ENCODE data around the gene ARHGAP10.

The ARHGAP10 gene

GRCh38 chr4:148015468-148015867 is 283.6 kb downstream of the ARHGAP10 start:
- Histone ChIP-seq H3K4me3 (ENCODE audit: insufficient read depth, low read depth, low read length) (no peak overlapping the region), H3K9me3 (ENCODE audit: control insufficient read depth, low read length) (no peaks in the 10 kb centered on the region), H3K36me3 (ENCODE audit: control insufficient read depth, insufficient read depth, low read length) (no peaks in the 10 kb centered on the region), H3K27me3 (ENCODE audit: control insufficient read depth, insufficient read depth, low read length, poor library complexity, severe bottlenecking) (no peaks in the 10 kb centered on the region), H3K4me1 (ENCODE audit: control insufficient read depth, insufficient read depth, low read length) (no peaks in the 10 kb centered on the region), H3K27ac (ENCODE audit: insufficient read depth, low read depth, low read length, poor library complexity, severe bottlenecking) (no peak overlapping the region)
- WGBS, 2 experiments: 93 to 94% methylated on average over 8 of the region's 8 CpGs

GRCh38 chr4:148016063-148016637 is 284.3 kb downstream of the ARHGAP10 start:
- H3K27me3 ChIP-seq (ENCODE audit: control insufficient read depth, insufficient read depth, low read length, poor library complexity, severe bottlenecking): no peaks in the 10 kb centered on the region
- WGBS, 2 experiments: 93 to 95% methylated on average over 6 of the region's 6 CpGs

GRCh38 chr4:148017801-148018200 is 285.9 kb downstream of the ARHGAP10 start:
- Histone ChIP-seq H3K4me3 (ENCODE audit: insufficient read depth, low read depth, low read length) (no peak overlapping the region), H3K9me3 (ENCODE audit: control insufficient read depth, low read length) (no peaks in the 10 kb centered on the region), H3K27ac (ENCODE audit: insufficient read depth, low read depth, low read length, poor library complexity, severe bottlenecking) (no peak overlapping the region), H3K27me3 (ENCODE audit: control insufficient read depth, insufficient read depth, low read length, poor library complexity, severe bottlenecking) (no peaks in the 10 kb centered on the region), H3K4me1 (ENCODE audit: control insufficient read depth, insufficient read depth, low read length) (no peaks in the 10 kb centered on the region), H3K36me3 (ENCODE audit: control insufficient read depth, insufficient read depth, low read length) (no peaks in the 10 kb centered on the region)
- 91 to 95% methylated on average over 5 of the region's 5 CpGs for WGBS, 2 experiments

More at GRCh38 chr4:148016063-148016637, 284.3 kb downstream of the ARHGAP10 start:
- Histone ChIP-seq H3K27ac (ENCODE audit: insufficient read depth, low read depth, low read length, poor library complexity, severe bottlenecking) (no peak overlapping the region), H3K4me3 (ENCODE audit: insufficient read depth, low read depth, low read length) (no peak overlapping the region), H3K36me3 (ENCODE audit: control insufficient read depth, insufficient read depth, low read length) (no peaks in the 10 kb centered on the region), H3K9me3 (ENCODE audit: control insufficient read depth, low read length) (no peaks in the 10 kb centered on the region), H3K4me1 (ENCODE audit: control insufficient read depth, insufficient read depth, low read length) (no peaks in the 10 kb centered on the region)

GRCh38 chr4:148021686-148022085 is 289.8 kb downstream of the ARHGAP10 start:
- no peaks in the 10 kb centered on the region for H3K9me3 ChIP-seq (ENCODE audit: control insufficient read depth, low read length)
- no peak overlapping the region for H3K4me3 ChIP-seq (ENCODE audit: insufficient read depth, low read depth, low read length)
- WGBS, 2 experiments: 82 to 100% methylated on average over 1 of the region's 1 CpG
- no peaks in the 10 kb centered on the region for H3K27me3 ChIP-seq (ENCODE audit: control insufficient read depth, insufficient read depth, low read length, poor library complexity, severe bottlenecking)
- H3K4me1 ChIP-seq (ENCODE audit: control insufficient read depth, insufficient read depth, low read length): no peaks in the 10 kb centered on the region
- H3K27ac ChIP-seq (ENCODE audit: insufficient read depth, low read depth, low read length, poor library complexity, severe bottlenecking): no peak overlapping the region
- no peaks in the 10 kb centered on the region for H3K36me3 ChIP-seq (ENCODE audit: control insufficient read depth, insufficient read depth, low read length)

- WGBS, 2 experiments: 92 to 99% methylated on average over 6 of the region's 6 CpGs
- Histone ChIP-seq H3K9me3 (ENCODE audit: control insufficient read depth, low read length) (no peaks in the 10 kb centered on the region), H3K4me3 (ENCODE audit: insufficient read depth, low read depth, low read length) (no peak overlapping the region)
Measured at GRCh38 chr4:148022975-148023374, 291.1 kb downstream of the ARHGAP10 start.

GRCh38 chr4:148023512-148024181 is 291.8 kb downstream of the ARHGAP10 start:
- no peaks in the 10 kb centered on the region for H3K36me3 ChIP-seq (ENCODE audit: control insufficient read depth, insufficient read depth, low read length)
- H3K4me1 ChIP-seq (ENCODE audit: control insufficient read depth, insufficient read depth, low read length): no peaks in the 10 kb centered on the region
- H3K4me3 ChIP-seq (ENCODE audit: insufficient read depth, low read depth, low read length): no peak overlapping the region
- WGBS, 2 experiments: 93 to 95% methylated on average over 9 of the region's 9 CpGs
- H3K27me3 ChIP-seq (ENCODE audit: control insufficient read depth, insufficient read depth, low read length, poor library complexity, severe bottlenecking): no peaks in the 10 kb centered on the region
- no peaks in the 10 kb centered on the region for H3K9me3 ChIP-seq (ENCODE audit: control insufficient read depth, low read length)
- H3K27ac ChIP-seq (ENCODE audit: insufficient read depth, low read depth, low read length, poor library complexity, severe bottlenecking): no peak overlapping the region

More at GRCh38 chr4:148022975-148023374, 291.1 kb downstream of the ARHGAP10 start:
- H3K27ac ChIP-seq (ENCODE audit: insufficient read depth, low read depth, low read length, poor library complexity, severe bottlenecking): no peak overlapping the region
- no peaks in the 10 kb centered on the region for H3K36me3 ChIP-seq (ENCODE audit: control insufficient read depth, insufficient read depth, low read length)
- H3K27me3 ChIP-seq (ENCODE audit: control insufficient read depth, insufficient read depth, low read length, poor library complexity, severe bottlenecking): no peaks in the 10 kb centered on the region
- no peaks in the 10 kb centered on the region for H3K4me1 ChIP-seq (ENCODE audit: control insufficient read depth, insufficient read depth, low read length)

GRCh38 chr4:148025981-148026380 is 294.1 kb downstream of the ARHGAP10 start:
- Histone ChIP-seq H3K27ac (ENCODE audit: insufficient read depth, low read depth, low read length, poor library complexity, severe bottlenecking) (no peak overlapping the region), H3K36me3 (ENCODE audit: control insufficient read depth, insufficient read depth, low read length) (no peaks in the 10 kb centered on the region), H3K4me1 (ENCODE audit: control insufficient read depth, insufficient read depth, low read length) (peaks cover 7% of the 10 kb centered on the region), H3K9me3 (ENCODE audit: control insufficient read depth, low read length) (no peaks in the 10 kb centered on the region), H3K27me3 (ENCODE audit: control insufficient read depth, insufficient read depth, low read length, poor library complexity, severe bottlenecking) (no peaks in the 10 kb centered on the region), H3K4me3 (ENCODE audit: insufficient read depth, low read depth, low read length) (no peak overlapping the region)
- WGBS, 2 experiments: 82 to 85% methylated on average over 4 of the region's 4 CpGs

GRCh38 chr4:148027201-148027600 is 295.3 kb downstream of the ARHGAP10 start:
- Histone ChIP-seq H3K9me3 (ENCODE audit: control insufficient read depth, low read length) (no peaks in the 10 kb centered on the region), H3K4me1 (ENCODE audit: control insufficient read depth, insufficient read depth, low read length) (peaks cover 7% of the 10 kb centered on the region), H3K4me3 (ENCODE audit: insufficient read depth, low read depth, low read length) (no peak overlapping the region), H3K27ac (ENCODE audit: insufficient read depth, low read depth, low read length, poor library complexity, severe bottlenecking) (no peak overlapping the region), H3K27me3 (ENCODE audit: control insufficient read depth, insufficient read depth, low read length, poor library complexity, severe bottlenecking) (no peaks in the 10 kb centered on the region), H3K36me3 (ENCODE audit: control insufficient read depth, insufficient read depth, low read length) (no peaks in the 10 kb centered on the region)
- WGBS, 2 experiments: 96 to 98% methylated on average over 7 of the region's 7 CpGs

- H3K27ac ChIP-seq (ENCODE audit: insufficient read depth, low read depth, low read length, poor library complexity, severe bottlenecking): no peak overlapping the region
- peaks cover 7% of the 10 kb centered on the region for H3K4me1 ChIP-seq (ENCODE audit: control insufficient read depth, insufficient read depth, low read length)
Measured at GRCh38 chr4:148029781-148030180, 297.9 kb downstream of the ARHGAP10 start.

GRCh38 chr4:148030193-148030873 is 298.4 kb downstream of the ARHGAP10 start:
- Histone ChIP-seq H3K9me3 (ENCODE audit: control insufficient read depth, low read length) (no peaks in the 10 kb centered on the region), H3K27me3 (ENCODE audit: control insufficient read depth, insufficient read depth, low read length, poor library complexity, severe bottlenecking) (no peaks in the 10 kb centered on the region), H3K4me3 (ENCODE audit: insufficient read depth, low read depth, low read length) (no peak overlapping the region), H3K36me3 (ENCODE audit: control insufficient read depth, insufficient read depth, low read length) (no peaks in the 10 kb centered on the region), H3K27ac (ENCODE audit: insufficient read depth, low read depth, low read length, poor library complexity, severe bottlenecking) (peak overlapping the region; percentile 40), H3K4me1 (ENCODE audit: control insufficient read depth, insufficient read depth, low read length) (peaks cover 7% of the 10 kb centered on the region)
- 55 to 64% methylated on average over 1 to 2 of the region's 2 CpGs for WGBS, 2 experiments

More at GRCh38 chr4:148029781-148030180, 297.9 kb downstream of the ARHGAP10 start:
- H3K9me3 ChIP-seq (ENCODE audit: control insufficient read depth, low read length): no peaks in the 10 kb centered on the region
- 87% methylated on average over 2 of the region's 3 CpGs; no CpG with 5 or more reads in 1 of the 2 experiments for WGBS, 2 experiments
- H3K4me3 ChIP-seq (ENCODE audit: insufficient read depth, low read depth, low read length): no peak overlapping the region
- H3K36me3 ChIP-seq (ENCODE audit: control insufficient read depth, insufficient read depth, low read length): no peaks in the 10 kb centered on the region
- H3K27me3 ChIP-seq (ENCODE audit: control insufficient read depth, insufficient read depth, low read length, poor library complexity, severe bottlenecking): no peaks in the 10 kb centered on the region

Data from ectodermal cell (in vitro differentiated cells).